Measurements from ENCODE around the gene TMEM178B. TPM values are rescaled to one million over a fixed set of nuclear protein-coding genes. Genes with fewer than 3 reads are reported as not detected.

Gene TMEM178B
- polyA plus RNA-seq, 1 donor (not counting 4 experiments of a cell fraction or from before 2014, with no cell fraction given), result not detected

DNA sequence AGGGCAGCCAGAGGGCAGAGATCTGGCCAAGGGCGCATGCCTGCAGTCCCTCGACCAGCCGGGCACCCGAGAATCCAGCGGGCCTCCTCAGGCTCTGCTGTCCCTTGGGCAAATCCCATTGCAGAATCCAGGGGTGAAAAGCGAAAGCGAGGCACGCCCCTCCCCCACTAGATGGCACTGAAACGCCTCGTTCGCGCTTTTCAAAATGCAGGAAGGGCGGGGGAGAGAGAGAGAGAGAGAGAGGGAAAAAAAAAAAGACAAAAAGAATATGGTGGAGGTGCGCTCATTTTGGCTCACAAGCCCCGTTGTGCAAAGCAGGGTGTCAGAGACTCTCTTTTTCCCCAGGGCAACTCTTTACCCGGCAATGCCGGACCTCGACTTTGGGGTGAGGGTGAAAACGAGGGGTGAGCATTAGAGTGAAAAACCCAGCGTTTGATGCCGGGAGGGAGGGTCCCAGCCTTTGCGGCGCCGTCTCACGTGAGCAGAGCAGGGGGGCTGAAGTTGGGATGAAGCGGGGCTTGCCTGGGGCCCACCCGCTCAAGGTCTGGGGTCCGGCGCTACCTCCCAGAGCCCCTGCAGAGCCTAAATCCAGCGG is 2.5 kb upstream of the TMEM178B start:
- Histone ChIP-seq H3K9me3 (ENCODE audit: control insufficient read depth, low read depth, low read length) (no peaks in the 10 kb centered on the region), H3K4me3 (ENCODE audit: control insufficient read depth in 2 of 3, extremely low read depth in 1 of 3, insufficient read depth in 2 of 3, low read depth in 1 of 3, low read length in 3 of 3) (peak overlapping the region in 1 of 3 experiments; percentile 60), H2AFZ (ENCODE audit: control insufficient read depth, low read length) (no peak overlapping the region), H3K27ac (ENCODE audit: control insufficient read depth, insufficient read depth, low read length) (no peak overlapping the region), H3K27me3 (ENCODE audit: control insufficient read depth, extremely low read depth, insufficient read depth, low read length) (peaks cover 53% of the 10 kb centered on the region), H3K9me1 (ENCODE audit: control insufficient read depth, extremely low read depth, insufficient read depth, low read length) (no peaks in the 10 kb centered on the region), H3K9ac (ENCODE audit: control insufficient read depth, extremely low read depth, insufficient read depth, low read length) (no peak overlapping the region), H3K36me3 (ENCODE audit: control insufficient read depth in 2 of 2, extremely low read depth in 1 of 2, insufficient read depth in 2 of 2, low read length in 2 of 2) (no peaks in the 10 kb centered on the region), H3K4me2 (ENCODE audit: control insufficient read depth, extremely low read depth, insufficient read depth, low read depth, low read length) (peak overlapping the region; percentile 81), H3K79me2 (ENCODE audit: control insufficient read depth, insufficient read depth, low read length) (no peaks in the 10 kb centered on the region), H4K20me1 (ENCODE audit: control insufficient read depth, extremely low read depth, insufficient read depth, low read length) (no peaks in the 10 kb centered on the region), H3K4me1 (ENCODE audit: control insufficient read depth, extremely low read depth, insufficient read depth, low read length) (peaks cover 13% of the 10 kb centered on the region)
- no peak for TF ChIP-seq EZH2 (IDR thresholded peaks at IDR 0.05; ENCODE audit: low read length)
- TF ChIP-seq, protein P1, sequence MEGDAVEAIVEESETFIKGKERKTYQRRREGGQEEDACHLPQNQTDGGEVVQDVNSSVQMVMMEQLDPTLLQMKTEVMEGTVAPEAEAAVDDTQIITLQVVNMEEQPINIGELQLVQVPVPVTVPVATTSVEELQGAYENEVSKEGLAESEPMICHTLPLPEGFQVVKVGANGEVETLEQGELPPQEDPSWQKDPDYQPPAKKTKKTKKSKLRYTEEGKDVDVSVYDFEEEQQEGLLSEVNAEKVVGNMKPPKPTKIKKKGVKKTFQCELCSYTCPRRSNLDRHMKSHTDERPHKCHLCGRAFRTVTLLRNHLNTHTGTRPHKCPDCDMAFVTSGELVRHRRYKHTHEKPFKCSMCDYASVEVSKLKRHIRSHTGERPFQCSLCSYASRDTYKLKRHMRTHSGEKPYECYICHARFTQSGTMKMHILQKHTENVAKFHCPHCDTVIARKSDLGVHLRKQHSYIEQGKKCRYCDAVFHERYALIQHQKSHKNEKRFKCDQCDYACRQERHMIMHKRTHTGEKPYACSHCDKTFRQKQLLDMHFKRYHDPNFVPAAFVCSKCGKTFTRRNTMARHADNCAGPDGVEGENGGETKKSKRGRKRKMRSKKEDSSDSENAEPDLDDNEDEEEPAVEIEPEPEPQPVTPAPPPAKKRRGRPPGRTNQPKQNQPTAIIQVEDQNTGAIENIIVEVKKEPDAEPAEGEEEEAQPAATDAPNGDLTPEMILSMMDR (optimal IDR thresholded peaks at IDR 0.05 in 1 of 3, IDR thresholded peaks at IDR 0.05 in 1 of 3, conservative IDR thresholded peaks at IDR 0.05 in 1 of 3; ENCODE audit: extremely low read depth in 1 of 3, insufficient read depth in 2 of 3, low read length in 3 of 3), result peak in 2 of 3 experiments; percentile 5 to 26
- DNase-seq (ENCODE audit: low read depth, low spot score), result no peak
- no peak for FAIRE-seq
- dilution Hi-C loops (cut with MboI; ENCODE audit: extremely low pct_ligation_motif_present, low sequenced_read_pairs), result no loop called here

DNA sequence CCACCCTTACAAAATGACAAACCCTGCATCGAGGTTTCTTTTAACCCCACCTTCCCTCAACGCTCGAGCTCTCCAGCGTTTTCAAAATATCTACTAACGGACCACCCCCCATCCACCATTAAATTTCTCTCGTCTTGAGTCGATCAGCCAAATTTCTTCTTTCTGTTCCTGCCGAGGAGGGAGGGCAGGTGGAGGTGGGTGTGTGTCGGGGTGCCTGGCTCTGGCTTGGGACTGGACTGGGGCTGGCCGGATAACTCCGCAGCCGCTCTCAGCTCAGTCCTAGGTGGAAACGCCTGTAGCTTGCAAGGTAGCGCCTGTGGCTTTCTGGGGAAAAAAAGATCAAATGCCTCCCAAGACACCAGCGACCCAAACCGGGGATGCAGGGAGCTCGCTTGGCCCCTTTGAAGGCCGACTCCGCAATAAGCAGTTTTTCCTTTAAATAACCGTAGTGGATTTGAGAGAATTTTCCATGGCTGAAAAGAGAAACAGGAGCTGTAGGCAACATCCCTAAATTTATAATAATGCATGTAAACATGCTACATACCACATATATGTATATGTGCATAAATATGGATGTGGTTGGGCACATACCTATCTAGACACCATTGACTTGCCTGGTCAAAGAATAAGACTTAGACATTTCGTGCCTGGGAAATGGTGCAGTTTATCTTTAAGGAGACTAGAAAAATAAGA is 1.9 kb upstream of the TMEM178B start:
- H3K4me3 ChIP-seq (ENCODE audit: control insufficient read depth in 2 of 3, extremely low read depth in 1 of 3, insufficient read depth in 2 of 3, low read depth in 1 of 3, low read length in 3 of 3), result peak overlapping the region; percentile 33 to 60 (median 42)
- no peak overlapping the region for H3K27ac ChIP-seq (ENCODE audit: control insufficient read depth, insufficient read depth, low read length)
- H3K27me3 ChIP-seq (ENCODE audit: control insufficient read depth, extremely low read depth, insufficient read depth, low read length), result peaks cover 57% of the 10 kb centered on the region
- FAIRE-seq (no peak), DNase-seq (ENCODE audit: low read depth, low spot score) (no peak)
- H3K4me1 ChIP-seq (ENCODE audit: control insufficient read depth, extremely low read depth, insufficient read depth, low read length), result peaks cover 13% of the 10 kb centered on the region
- H3K9me1 ChIP-seq (ENCODE audit: control insufficient read depth, extremely low read depth, insufficient read depth, low read length), result no peaks in the 10 kb centered on the region
- dilution Hi-C loops (cut with MboI; ENCODE audit: extremely low pct_ligation_motif_present, low sequenced_read_pairs), result no loop called here
- H2AFZ ChIP-seq (ENCODE audit: control insufficient read depth, low read length), result no peak overlapping the region
- no peaks in the 10 kb centered on the region for H4K20me1 ChIP-seq (ENCODE audit: control insufficient read depth, extremely low read depth, insufficient read depth, low read length)
- no peaks in the 10 kb centered on the region for H3K79me2 ChIP-seq (ENCODE audit: control insufficient read depth, insufficient read depth, low read length)
- no peaks in the 10 kb centered on the region for H3K36me3 ChIP-seq (ENCODE audit: control insufficient read depth in 2 of 2, extremely low read depth in 1 of 2, insufficient read depth in 2 of 2, low read length in 2 of 2)
- no peak overlapping the region for H3K9ac ChIP-seq (ENCODE audit: control insufficient read depth, extremely low read depth, insufficient read depth, low read length)
- peak overlapping the region; percentile 81 for H3K4me2 ChIP-seq (ENCODE audit: control insufficient read depth, extremely low read depth, insufficient read depth, low read depth, low read length)
- TF ChIP-seq EZH2 (IDR thresholded peaks at IDR 0.05; ENCODE audit: low read length), result peak; percentile 88
- TF ChIP-seq, protein P1 (optimal IDR thresholded peaks at IDR 0.05 in 1 of 3, IDR thresholded peaks at IDR 0.05 in 1 of 3, conservative IDR thresholded peaks at IDR 0.05 in 1 of 3; ENCODE audit: extremely low read depth in 1 of 3, insufficient read depth in 2 of 3, low read length in 3 of 3), result no peak
- no peaks in the 10 kb centered on the region for H3K9me3 ChIP-seq (ENCODE audit: control insufficient read depth, low read depth, low read length)
